Urinary bladder (tissue), 2 donors: ENCODE measurements around the gene PARD3B. TPM values are rescaled to one million over a fixed set of nuclear protein-coding genes. Genes with fewer than 3 reads are reported as not detected.

Experiments used
- polyA plus RNA-seq: library from polyadenylated mRNA; stranded (reverse); fragments of 200-250 nt; gene quantifications from one replicate; pipeline ENCODE4 v1.2.3, GENCODE V29; 2013
- small RNA-seq: library from RNA; depleted of rRNA; stranded (forward); fragments of <200 nt; gene quantifications from one replicate; pipeline ENCODE3, GENCODE V24; 2014
- total RNA-seq: library from RNA; depleted of rRNA; stranded (reverse); fragments of >200 nt; gene quantifications from one replicate; pipeline ENCODE4 v1.2.3, GENCODE V29; 2014
- donor health status: healthy.

PARD3B gene
- total and polyA plus RNA-seq, 2 donors: 9.1 to 42.9 TPM

Small RNA genes within 50 kb of the gene (small RNA-seq; reads per million reads assigned to genes)
- gene AC008171.1: not detected
